Stromal cell of bone marrow (primary cell): ENCODE measurements around the gene AGER.
"Not testable (repeated sequence)": the region's sequence is repeated elsewhere in the genome, so short reads cannot be mapped to it uniquely, and the experiment has no call there.

ENCODE experiments used
- DNase-seq: peaks from one replicate; pipeline ENCODE4 v3.0.0-alpha.2; 2012; ENCODE audit warnings: low read depth

AGER gene

DNA sequence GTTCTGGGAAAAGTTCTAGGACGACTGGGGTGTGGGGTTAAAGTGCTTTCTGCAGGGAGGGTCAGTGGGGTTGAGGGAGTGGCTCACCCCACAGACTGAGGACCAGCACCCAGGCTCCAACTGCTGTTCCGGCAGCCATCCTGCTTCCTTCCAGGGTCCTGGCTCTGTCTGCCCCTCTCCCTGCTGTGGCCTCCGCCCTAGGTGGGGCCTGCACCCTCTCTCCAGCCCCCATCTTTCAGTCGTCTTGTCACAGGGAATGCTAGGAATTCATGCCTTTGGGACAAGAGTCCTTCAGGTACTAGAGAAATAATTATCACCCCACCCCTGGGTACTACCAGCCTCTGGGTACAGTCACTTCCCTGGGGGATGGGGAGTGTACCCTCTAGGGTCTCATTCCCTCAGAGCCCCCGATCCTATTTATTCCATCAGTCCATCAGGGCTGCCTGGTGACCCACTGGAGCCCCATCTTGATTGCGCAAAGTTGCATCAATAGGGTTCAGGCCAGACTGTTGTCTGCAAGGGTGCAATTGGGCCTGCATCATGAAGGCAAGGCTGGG is at the start of gene AGER:
Gene AGER, minus strand, starts transcription at position 170 of the 557 bp plus-strand sequence. Its CDS starts 31 bp downstream, at position 139.
- DNase-seq = no peak

DNA sequence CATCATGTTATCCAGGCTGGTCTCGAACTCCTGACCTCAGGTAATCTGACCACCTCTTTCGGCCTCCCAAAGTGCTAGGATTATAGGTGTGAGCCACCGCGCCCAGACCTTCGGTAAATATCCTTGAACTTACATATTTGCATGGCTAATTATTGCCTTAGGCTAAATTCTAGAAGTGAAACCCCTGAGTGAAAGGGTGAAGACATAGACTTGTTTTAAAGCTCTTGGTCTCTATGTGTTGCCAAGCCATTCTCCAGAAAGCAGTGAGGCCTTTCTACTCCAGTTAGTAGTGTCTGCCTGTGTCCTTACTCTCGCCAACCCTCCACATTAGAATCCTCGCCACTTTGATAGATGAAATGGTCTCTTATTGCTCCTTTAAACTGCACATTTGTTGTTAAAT is 42.4 kb upstream of the AGER start:
- no peak for DNase-seq

DNA sequence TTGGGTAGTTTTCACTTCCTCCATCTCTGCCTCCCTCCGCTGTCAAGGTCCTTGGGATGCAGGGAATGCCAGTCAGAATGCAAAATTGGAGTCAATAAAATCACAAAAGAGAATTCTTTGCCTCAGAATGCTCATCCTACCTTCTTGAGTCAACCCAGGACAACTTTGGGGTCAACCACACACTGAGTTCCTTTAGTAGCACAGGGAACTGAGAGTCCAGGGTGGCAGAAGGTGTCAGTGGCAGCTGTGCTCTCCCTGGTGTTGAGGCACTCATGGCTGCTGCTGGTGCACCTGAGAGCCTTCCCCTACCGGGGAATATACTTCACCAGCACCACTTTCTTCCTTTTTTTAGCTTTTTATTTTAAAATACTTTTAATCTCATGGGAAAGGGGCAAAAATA is 40.6 kb upstream of the AGER start:
- no peak for DNase-seq

DNA sequence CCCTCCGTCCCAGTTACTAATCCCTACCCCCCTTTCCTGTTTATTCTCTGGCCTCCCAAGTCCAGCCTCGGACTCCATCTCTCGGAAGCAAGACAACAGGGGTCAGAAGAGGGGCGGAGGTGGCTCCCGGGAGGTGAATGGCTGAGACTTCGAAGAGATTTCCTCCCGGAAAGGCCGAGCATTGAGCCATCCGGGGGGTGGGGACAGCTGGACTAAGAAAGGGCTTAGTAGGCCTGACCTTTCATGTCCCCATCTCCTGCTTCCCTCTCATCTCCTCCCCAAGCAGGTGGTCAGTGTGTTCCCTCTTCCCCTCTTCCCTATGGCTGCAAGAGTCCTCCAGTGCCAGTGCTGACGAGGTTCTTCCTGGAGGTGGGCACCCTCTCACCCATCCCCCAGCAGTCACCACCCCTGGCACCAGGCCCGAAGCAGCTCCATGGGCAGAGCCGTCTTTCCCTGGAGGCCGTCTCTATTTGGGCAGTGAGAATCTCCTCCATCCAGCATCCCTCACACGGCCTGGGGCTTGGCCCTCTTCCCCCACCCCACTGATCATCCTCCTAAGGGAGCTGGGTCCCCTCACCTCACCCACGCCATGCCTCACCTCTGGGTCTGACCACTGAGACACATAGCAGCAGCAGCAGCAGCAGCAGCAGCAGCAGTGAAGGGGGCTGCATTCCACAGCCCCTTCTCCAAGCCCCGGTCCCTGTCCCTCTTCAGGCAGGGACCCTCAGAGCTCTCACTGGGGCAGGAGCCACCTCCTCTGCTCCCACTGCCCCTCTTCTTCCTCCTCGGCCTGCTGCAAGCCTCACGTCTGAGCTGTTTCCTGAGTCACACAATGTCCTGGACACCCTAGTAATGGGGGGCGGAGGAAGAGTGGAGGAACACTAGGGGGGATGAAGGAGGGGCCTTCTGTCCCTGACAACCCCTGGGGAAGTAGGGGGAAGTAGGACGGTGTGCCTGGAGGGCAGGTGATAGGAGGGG is 39.5 kb upstream of the AGER start, which contains the start of gene NOTCH4:
Gene NOTCH4, minus strand, starts transcription at position 810 of the 978 bp plus-strand sequence. Its CDS starts 139 bp downstream, at position 671.
- no peak for DNase-seq

DNA sequence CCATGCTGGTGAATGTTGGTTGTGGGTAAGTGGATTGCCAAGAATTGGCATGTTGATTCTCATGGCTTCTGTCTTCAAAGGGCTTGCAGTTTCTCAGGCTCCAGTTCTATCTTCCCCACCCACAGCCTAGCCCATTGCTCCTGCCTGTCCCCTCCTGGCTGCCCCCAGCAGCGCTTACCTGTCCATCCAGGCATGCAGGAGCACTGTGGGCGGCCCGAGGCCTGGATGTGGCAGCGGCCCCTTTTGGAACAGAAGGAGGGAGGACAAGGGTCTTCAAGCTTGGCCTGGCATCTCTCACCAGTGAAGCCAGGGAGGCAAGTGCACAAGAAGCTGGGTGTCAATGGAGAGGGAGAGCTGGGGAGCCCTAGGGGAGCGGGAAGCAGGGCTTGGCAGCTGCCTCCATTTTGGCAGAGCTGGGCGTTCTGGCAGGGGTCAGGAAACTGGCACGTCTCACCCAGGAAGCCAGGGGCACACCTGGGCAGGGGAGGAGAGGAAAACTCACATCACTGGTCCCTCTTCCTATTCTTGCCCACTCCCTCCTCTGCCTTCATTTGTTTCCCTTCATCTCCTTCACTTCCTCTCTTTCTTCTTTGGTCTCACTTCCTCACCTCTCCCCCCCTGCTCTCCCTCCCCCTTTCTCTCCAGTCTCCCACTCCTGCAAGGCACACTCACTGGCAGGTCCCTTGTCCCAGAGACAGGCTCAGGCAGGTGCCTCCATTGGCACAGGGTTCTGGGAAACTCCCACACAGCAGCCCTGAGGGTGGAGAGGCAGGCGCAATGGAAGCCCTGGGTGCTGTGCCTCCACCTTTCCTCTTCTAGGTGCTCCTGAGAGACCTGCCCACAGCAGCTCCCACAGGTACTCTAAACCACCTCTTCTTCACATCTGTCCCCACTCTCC is 38.5 kb upstream of the AGER start:
- DNase-seq = no peak

DNA sequence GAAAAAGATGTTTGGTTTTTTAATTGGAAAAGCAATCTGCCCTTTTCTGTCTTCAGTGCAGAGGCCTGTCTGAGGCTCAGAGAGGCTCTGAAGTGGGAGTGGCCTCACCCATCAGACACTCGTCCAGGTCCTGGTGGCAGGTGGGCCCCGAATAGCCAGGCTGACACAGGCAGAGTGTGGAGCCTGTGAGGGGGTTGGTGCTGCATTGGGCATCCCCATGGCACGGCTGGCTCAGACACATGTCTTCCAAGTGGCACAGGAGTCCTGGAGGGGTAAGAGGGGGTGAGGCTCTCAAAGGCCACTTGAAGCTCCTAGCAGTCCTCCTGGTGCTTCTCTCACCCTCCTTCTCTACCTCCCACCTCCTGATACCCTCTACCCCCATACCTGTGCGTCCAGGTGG is 36.0 kb upstream of the AGER start:
- DNase-seq = no peak

DNA sequence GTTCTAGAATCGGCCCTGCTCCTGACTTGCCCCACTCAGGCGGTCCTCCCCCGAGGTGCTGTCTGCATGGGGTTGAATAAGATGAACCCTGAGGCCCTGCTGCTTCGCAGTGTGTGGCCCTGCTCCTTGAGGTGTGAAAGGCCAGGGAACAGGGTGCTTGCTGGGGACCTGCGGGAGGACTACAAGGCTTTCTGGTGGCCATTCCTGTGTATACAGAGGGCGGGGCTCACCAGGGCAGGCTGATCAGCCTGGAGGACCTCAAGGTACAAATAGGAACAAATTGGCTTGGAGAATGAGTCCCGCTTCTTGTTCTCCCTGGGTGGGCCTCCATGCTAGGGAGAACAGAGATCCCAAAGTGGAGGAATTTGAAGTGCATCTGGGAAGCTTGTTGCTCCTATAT is 34.1 kb upstream of the AGER start:
- DNase-seq = no peak

DNA sequence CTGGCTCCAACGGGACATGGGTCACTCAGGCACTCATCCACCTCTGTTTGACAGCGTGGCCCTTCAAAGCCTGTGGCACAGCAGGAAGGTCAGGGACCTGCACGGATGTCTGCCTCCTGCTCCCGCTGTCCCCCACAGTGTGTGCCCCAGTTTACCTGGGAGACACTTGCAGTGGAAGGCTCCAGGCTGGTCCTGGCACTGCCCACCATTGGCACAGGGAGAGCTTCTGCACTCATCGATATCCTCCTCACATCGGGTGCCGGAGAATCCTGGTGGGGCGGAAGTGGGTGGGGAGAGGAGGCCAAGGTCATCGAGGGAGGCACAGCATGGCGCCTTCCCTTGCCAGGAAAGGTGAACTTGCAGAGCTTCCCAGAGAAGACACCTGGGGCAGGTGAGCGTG is 32.9 kb upstream of the AGER start:
- no peak for DNase-seq

DNA sequence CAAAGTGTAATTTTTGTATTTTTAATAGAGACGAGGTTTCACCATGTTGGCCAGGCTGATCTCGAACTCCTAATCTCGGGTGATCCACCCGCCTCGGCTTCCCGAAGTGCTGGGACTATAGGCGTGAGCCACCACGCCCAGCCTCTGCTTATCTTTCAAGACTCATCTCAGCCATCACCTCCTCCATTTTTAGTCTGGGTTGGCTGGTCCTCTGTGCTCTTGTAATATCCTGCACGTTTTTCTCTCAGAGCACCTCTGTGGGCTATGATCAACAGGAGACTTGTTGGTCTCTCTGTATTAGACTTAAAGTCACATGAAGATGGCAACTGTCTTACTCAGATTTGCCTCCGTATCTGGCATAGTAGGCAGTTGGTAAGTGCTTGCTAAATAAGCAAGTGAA is 32.2 kb upstream of the AGER start:
- DNase-seq = no peak

DNA sequence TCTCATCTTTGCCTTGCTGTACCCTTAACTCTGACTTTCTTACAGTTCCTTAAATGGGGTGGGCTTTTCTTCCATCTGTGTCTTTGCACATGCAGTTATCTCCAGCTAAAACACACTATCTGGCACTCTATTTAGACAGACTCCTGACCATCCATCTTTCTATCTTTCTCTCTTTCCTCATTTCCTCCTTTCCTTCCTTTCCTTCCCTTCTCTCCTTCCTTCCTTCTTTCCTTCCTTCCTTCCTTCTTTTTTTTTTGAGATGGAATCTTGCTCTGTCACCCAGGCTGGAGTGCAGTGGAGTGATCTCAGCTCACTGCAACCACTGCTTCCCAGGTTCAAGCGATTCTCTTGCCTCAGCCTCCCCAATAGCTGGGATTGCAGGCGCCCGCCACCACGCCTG is 31.6 kb upstream of the AGER start:
- DNase-seq = no peak

DNA sequence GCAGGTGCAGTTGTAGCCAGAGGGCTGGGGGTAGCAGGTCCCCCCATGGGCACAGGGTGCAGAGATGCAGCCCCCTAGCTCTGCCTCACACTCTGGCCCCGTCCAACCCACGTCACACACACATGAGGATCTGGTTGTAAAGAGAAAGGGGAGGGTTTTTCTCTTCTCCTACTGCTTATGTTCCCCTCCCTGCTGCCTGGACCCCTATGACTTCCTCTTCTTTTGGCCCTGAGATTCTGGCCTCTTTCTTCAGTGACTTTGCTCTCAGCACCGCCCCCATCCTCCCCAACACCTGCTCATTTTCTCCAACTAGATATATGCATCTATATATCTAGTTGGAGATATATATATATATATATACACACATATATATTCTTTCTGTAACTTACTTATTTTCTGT is 30.1 kb upstream of the AGER start:
- DNase-seq = no peak

DNA sequence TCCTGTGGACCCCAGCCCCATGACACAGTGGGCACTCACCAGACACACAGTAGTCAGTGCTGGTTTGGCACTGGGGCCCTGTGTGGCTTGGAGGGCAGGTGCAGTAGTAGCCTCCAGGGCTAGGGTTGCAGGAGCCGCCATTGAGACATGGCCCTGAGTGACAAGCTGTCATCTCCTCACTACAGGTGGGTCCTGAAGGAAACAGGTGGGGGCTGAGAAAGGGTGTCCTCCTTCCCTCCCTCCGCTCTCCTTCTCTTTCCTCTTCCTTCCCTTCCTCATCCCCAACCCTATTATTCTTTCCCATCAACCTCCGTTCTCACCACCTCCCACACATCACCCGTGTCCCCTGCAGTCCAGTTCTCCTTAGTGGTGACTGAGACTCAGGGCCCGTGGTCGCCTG is 29.6 kb upstream of the AGER start:
- DNase-seq = no peak

DNA sequence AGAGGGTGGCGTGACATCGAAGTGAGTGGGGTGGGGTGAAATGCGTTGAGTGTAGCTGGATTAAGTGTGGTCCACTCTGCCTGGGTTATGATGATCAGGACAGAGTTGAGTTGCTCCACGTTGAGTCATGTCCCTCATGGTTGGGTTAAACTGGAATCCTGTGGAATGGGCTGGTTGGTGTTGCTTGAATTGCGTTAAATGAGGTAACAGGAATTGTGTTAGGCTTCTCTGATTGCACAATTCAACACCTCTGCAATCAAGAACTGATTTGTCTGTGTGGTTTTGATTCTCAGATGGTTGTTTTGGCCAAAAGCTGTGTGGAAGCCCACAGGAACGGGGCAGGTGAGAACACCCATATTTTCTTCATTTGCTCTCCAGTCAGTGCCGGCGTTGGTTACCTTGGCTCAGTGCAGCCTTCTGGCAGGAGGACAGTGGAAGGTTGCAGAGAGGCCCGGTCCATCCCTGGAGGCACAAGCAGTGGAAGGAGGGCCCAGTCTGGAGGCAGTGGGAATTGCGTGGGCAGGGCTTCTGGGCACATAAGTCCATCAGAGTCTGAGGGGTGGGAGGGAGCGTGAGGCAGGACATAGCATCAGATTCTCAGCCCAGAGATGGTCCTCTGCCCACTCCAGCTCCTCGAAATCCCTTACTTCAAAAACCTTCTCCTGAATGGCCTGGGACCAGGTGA is 28.2 kb upstream of the AGER start:
- DNase-seq = no peak

DNA sequence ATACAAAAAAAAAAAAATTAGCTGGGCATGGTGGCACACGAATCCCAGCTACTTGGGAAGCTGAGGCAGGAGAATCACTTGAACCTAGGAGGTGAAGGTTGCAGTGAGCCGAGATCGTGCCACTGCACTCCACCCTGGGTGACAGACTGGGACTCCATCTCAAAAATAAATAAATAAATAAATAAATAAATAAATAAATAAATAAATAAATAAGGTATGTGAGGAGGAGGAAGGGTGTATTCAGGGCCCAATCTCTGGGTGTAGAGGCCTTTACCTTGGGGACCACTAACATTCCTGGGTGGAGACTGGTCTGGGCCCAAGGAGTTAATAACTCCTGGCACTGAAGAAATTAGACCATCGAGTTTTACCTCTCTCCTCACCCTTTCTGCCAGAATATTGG is 27.4 kb upstream of the AGER start:
- DNase-seq = not testable (repeated sequence)

DNA sequence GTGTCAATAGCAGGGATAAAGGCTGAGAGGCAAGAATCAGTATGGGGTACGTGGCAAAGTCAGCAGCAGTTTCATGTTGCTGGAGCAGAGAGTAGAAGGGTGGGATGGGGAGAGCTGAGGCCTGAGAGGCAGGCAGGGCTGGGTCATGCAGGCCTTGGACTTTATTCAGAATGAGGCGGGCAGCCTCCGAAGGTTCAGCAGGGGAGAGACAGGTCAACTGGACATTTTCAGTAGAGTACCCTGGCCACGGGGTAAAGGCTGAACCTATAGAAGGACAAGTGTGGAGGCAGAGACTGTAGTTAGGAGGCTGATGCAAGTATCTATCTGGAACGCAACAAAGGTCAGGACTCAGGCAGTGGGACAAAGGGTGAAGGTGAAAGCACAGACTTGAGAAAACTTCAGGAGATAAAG is 26.1 kb upstream of the AGER start:
- no peak for DNase-seq

DNA sequence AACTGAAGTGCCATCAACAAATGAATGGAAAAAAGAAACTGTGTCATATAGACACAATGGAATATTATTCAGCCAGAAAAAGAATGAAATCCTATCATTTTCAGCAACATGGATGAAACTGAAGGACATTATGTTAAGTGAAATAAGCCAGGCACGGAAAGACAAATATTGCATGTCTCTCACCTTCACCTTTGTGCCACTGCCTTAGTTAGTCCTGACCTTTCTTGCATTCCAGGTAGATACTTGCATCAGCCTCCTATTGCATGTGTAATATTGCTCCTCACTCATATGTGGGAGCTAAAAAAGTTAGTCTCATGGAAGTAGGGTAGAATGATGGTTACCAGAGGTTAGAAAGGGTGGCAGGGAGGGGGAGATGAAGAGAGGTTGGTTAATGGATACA is 24.9 kb upstream of the AGER start:
- no peak for DNase-seq

DNA sequence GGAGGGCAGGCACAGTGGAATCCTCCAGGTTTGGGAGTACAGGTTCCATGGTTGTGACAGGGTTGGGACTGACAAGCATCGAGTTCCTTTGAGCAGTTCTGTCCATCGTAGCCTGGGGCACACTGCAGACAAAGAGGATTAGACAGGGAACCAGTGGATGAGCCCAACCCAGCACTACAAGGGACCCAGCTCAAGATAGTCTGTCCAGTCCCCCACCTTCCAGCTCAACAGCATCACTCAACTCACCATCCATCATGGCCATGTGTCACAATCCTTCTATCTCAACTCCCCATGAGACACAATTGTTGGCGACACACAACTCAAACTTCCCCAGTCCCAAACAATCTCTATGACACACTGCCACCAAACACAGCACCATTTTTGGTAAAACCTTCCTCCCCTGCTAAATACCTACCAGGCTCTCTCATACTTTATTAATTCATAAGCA is 20.2 kb upstream of the AGER start:
- DNase-seq = no peak

DNA sequence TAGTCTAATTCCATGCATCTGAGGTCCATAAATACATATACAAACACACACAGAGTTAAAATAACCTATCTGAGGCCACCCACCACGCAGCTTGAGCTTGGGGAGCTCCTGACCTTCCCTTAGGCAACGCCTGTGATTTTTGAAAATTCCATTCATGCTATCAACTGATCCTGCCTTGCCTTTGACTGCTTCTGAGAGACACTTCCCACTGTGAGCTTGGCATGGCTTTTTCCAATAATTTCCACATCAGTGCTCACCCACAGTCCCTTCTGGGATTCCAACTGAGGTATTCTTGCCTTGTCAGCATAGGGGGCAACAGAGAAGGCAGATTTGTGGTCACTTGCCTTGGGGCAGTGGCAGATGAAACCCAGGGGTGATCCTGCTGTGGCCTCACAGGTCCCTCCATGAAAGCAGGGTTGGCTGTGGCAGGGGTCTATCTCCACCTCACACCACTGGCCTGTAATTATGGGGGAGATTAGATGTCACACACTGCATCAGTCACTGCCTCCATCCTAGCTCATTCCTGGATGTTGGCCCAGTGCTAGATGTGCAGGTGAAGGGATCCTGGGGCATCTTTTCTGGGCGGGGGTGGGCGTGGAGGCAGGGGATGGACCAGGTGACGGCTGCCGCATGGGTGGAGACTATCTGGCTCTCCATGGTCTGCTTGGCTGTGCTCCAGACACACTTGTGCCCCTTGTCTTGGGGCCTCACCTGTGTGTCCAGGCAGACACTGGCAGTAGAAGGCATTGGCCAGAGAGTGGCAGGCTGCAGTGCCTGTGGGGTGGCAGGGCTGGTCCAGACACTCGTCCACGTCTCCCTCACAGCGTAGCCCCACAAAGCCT is 19.6 kb upstream of the AGER start:
- no peak for DNase-seq

DNA sequence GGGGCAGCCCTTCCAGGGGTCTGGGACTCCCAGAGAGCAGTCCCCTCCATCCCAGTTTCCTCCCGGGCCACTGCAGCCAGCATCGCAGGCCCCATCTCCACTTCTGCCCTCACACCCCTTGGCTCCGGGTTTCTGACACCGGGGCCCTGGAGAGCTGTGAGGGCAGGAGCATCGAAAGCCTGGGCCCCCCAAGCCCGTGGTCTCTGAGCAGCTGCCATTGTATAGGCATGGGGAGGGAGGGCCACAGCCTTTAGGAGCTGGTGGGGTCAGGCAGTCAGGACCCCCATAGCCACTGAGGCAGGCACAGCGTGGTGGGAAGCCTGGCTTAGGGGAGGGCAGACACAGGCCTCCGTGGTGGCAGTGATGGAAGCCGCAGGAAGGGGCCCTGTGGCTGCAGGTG is 18.1 kb upstream of the AGER start:
- DNase-seq = no peak

DNA sequence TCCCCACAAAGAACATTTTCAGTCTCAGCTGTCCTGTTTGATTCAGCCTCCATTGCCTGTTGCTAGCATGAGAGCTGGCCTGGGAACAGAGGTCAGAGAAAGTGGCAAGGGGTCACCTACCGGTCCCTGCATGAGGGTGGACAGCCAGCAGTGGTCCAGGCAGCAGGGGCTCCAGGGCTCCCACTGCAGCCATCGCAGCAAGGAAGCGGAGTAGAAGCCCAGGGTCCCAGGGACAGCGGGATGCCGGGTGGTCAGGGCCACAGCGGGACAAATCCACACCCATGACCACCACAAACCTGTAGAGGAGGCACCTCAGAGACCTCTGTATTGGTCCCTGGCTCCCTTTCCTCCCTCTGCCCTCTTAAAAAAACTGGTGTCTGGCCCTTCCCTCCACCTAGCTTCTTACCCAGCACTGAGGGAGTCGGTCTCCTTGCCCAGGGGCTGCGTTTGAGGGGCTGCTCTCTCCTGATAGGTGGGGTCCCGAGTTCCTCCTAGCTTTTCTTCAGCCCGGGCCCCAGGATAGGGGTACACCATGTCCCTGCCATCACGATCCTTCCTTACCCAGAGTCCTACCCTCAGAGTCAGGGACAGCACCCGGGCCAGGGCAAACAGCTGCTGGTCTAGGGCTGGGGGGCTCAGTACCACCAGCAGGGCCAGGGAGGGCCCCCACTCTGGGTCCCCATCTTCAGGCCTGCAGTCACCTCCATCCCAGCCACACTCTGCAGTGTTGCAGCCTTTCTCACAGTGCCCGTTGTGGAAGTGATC is 16.8 kb upstream of the AGER start:
- DNase-seq = no peak
